ENCODE data around the gene CHST15.

DNA sequence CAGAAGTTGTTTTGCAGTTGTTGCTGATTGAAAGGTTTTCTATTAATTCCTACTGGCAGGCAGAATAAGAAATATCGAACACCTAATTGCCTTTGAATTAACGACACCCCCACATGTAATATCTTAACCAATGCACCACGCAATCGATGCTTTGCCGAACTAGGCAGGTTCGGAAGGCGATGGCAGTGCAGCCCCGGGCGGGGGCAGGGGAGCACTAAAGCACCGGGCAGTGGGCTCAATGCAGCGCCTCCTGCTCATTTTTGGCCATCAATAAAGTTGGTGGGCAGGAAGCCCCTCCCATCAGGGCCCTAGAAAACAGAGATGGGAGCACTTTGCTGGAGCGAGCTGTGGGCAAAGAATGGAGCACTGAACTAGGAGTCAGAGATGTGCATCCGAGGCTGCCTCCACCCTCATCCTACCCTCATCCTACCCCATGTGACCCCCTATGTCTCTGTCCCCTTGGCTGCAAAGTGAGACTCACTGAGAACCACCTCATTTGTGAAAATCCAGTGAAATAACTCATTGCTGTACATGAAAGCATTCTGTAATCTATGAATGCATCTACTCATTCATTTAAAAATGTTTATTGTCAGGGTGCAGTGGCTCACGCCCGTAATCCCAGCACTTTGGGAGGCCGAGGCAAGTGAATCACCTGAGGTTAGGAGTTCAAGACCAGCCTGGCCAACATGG is 19.6 kb upstream of the CHST15 start:
- TF ChIP-seq, protein P1, sequence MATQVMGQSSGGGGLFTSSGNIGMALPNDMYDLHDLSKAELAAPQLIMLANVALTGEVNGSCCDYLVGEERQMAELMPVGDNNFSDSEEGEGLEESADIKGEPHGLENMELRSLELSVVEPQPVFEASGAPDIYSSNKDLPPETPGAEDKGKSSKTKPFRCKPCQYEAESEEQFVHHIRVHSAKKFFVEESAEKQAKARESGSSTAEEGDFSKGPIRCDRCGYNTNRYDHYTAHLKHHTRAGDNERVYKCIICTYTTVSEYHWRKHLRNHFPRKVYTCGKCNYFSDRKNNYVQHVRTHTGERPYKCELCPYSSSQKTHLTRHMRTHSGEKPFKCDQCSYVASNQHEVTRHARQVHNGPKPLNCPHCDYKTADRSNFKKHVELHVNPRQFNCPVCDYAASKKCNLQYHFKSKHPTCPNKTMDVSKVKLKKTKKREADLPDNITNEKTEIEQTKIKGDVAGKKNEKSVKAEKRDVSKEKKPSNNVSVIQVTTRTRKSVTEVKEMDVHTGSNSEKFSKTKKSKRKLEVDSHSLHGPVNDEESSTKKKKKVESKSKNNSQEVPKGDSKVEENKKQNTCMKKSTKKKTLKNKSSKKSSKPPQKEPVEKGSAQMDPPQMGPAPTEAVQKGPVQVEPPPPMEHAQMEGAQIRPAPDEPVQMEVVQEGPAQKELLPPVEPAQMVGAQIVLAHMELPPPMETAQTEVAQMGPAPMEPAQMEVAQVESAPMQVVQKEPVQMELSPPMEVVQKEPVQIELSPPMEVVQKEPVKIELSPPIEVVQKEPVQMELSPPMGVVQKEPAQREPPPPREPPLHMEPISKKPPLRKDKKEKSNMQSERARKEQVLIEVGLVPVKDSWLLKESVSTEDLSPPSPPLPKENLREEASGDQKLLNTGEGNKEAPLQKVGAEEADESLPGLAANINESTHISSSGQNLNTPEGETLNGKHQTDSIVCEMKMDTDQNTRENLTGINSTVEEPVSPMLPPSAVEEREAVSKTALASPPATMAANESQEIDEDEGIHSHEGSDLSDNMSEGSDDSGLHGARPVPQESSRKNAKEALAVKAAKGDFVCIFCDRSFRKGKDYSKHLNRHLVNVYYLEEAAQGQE (IDR thresholded peaks at IDR 0.05), result no peak
- TF ChIP-seq SP1 (IDR thresholded peaks at IDR 0.05) (no peak), FOXA1 (IDR thresholded peaks at IDR 0.05) (no peak)
